K562 (cell line): Measurements from ENCODE around the gene CD79A. TPM values are rescaled to one million over a fixed set of nuclear protein-coding genes. Genes with fewer than 3 reads are reported as not detected.

Experiments
- CREB1 ChIP-seq, 2 experiments: sonication (generic) in 1 of 2; formaldehyde crosslinking in 1 of 2; IDR thresholded peaks; 2 replicates each; pipeline versions ENCODE4 v1.6.1 to v1.8.0; 2012 to 2022; ENCODE audit warnings: inconsistent platforms in 1 of 2, mild to moderate bottlenecking in 1 of 2, missing genetic modification reagents in 1 of 2, moderate library complexity in 1 of 2
- GATAD2B ChIP-seq: fragments of 450-650 bp; IDR thresholded peaks from 2 replicates; pipeline ENCODE4 v1.6.1; 2017; ENCODE audit warnings: mild to moderate bottlenecking, borderline replicate concordance
- MECOM ChIP-seq: fragments of 250-450 bp; sonication (Bioruptor Pico); IDR thresholded peaks from 2 replicates; pipeline ENCODE4 v1.8.0; 2022; ENCODE audit warnings: inconsistent platforms
- RAD51 ChIP-seq: fragments of 450-650 bp; IDR thresholded peaks from 2 replicates; pipeline ENCODE4 v1.7.1; 2016; ENCODE audit warnings: low read depth, mild to moderate bottlenecking, borderline replicate concordance
- TAL1 ChIP-seq: fragments of 450-650 bp; IDR thresholded peaks from 2 replicates; pipeline ENCODE4 v1.6.1; 2016; ENCODE audit warnings: mild to moderate bottlenecking
- TCFL5 ChIP-seq: fragments of 250-450 bp; sonication (Bioruptor Pico); conservative IDR thresholded peaks from 2 replicates; pipeline ENCODE4 v1.6.1; 2021; ENCODE audit warnings: mild to moderate bottlenecking, moderate library complexity, matching md5 sums
- TRIM25 ChIP-seq: fragments of 450-650 bp; IDR thresholded peaks from 2 replicates; pipeline ENCODE4 v1.7.0; 2016; ENCODE audit warnings: borderline replicate concordance
- ZEB2 ChIP-seq: fragments of 450-650 bp; IDR thresholded peaks from 2 replicates; pipeline ENCODE4 v1.6.1; 2016
- ZNF639 ChIP-seq, 2 experiments: fragments of 200-800 bp in 1 of 2; sonication (Bioruptor generic) in 1 of 2; sonication (generic) in 1 of 2; formaldehyde crosslinking in 1 of 2; IDR thresholded peaks in 1 of 2; conservative IDR thresholded peaks in 1 of 2; 2 replicates each; pipeline versions ENCODE4 v1.5.0 to v1.6.1; 2016 to 2020; ENCODE audit warnings: missing compliant biosample characterization in 1 of 2, missing genetic modification characterization in 1 of 2, missing genetic modification reagents in 1 of 2
- polyA plus RNA-seq, 8 experiments: library from polyadenylated mRNA; depleted of rRNA in 4 of 8; stranded (reverse) in 5 of 8; unstranded in 3 of 8; fragments of >200 nt; fragmentation: Nextera tagmentation in 2 of 8; fragmentation: Illumina TruSeq in 1 of 8; extraction: Ambion mirVana in 2 of 8; extraction: Trizol in 1 of 8; gene quantifications; 2 replicates each; pipeline versions ENCODE4 v1.2.1 to v1.2.3, GENCODE V29; 2011 to 2014; ENCODE audit warnings: inconsistent platforms in 1 of 8, missing spikeins in 1 of 8
- total RNA-seq, 7 experiments: library from RNA; depleted of rRNA in 6 of 7; stranded (reverse); fragments of >200 nt in 6 of 7; fragmentation: Illumina TruSeq in 2 of 7; extraction: Trizol in 2 of 7; gene quantifications; 2 replicates each; pipeline versions ENCODE4 v1.2.1 to v1.2.3, GENCODE V29; 2011 to 2021; ENCODE audit warnings: low replicate concordance in 1 of 7
- TF ChIP-seq, protein P1 (sequence below): fragments of 250-450 bp; sonication (Bioruptor Pico); IDR thresholded peaks from 2 replicates; pipeline ENCODE4 v1.4.0; 2020; ENCODE audit warnings: mild to moderate bottlenecking, moderate library complexity, borderline replicate concordance
- TF ChIP-seq, protein P2 (sequence below): fragments of 250-450 bp; sonication (Bioruptor Pico); IDR thresholded peaks from 2 replicates; pipeline ENCODE4 v1.8.0; 2022; ENCODE audit warnings: moderate library complexity, mild to moderate bottlenecking, inconsistent platforms
- TF ChIP-seq, protein P3 (sequence below): sonication (generic); formaldehyde crosslinking; IDR thresholded peaks from 2 replicates; pipeline ENCODE4 v1.8.0; 2022; ENCODE audit warnings: missing genetic modification reagents, mild to moderate bottlenecking, borderline replicate concordance
- TF ChIP-seq, protein P4 (sequence below): fragments of 150-350 bp; IDR thresholded peaks from 2 replicates; pipeline ENCODE4 v1.6.1; 2014; ENCODE audit warnings: low read depth, mild to moderate bottlenecking, low read length, borderline replicate concordance

CD79A gene
- total and polyA plus RNA-seq, 9 of the 15 experiments (the other 6 are each of a cell fraction or from before 2014, with no cell fraction given): 0.04 to 0.72 (median 0.17) TPM; not detected in 3

GRCh38 chr19:41883463-41883820 is 6.4 kb downstream of the CD79A start (continued):
- TF ChIP-seq, protein P1, sequence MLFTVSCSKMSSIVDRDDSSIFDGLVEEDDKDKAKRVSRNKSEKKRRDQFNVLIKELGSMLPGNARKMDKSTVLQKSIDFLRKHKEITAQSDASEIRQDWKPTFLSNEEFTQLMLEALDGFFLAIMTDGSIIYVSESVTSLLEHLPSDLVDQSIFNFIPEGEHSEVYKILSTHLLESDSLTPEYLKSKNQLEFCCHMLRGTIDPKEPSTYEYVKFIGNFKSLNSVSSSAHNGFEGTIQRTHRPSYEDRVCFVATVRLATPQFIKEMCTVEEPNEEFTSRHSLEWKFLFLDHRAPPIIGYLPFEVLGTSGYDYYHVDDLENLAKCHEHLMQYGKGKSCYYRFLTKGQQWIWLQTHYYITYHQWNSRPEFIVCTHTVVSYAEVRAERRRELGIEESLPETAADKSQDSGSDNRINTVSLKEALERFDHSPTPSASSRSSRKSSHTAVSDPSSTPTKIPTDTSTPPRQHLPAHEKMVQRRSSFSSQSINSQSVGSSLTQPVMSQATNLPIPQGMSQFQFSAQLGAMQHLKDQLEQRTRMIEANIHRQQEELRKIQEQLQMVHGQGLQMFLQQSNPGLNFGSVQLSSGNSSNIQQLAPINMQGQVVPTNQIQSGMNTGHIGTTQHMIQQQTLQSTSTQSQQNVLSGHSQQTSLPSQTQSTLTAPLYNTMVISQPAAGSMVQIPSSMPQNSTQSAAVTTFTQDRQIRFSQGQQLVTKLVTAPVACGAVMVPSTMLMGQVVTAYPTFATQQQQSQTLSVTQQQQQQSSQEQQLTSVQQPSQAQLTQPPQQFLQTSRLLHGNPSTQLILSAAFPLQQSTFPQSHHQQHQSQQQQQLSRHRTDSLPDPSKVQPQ: no peak
- TF ChIP-seq, protein P2, sequence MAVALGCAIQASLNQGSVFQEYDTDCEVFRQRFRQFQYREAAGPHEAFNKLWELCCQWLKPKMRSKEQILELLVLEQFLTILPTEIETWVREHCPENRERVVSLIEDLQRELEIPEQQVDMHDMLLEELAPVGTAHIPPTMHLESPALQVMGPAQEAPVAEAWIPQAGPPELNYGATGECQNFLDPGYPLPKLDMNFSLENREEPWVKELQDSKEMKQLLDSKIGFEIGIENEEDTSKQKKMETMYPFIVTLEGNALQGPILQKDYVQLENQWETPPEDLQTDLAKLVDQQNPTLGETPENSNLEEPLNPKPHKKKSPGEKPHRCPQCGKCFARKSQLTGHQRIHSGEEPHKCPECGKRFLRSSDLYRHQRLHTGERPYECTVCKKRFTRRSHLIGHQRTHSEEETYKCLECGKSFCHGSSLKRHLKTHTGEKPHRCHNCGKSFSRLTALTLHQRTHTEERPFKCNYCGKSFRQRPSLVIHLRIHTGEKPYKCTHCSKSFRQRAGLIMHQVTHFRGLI (CRISPR knock-in tag): no peak
- TF ChIP-seq TAL1: no peak
- TF ChIP-seq, protein P3, sequence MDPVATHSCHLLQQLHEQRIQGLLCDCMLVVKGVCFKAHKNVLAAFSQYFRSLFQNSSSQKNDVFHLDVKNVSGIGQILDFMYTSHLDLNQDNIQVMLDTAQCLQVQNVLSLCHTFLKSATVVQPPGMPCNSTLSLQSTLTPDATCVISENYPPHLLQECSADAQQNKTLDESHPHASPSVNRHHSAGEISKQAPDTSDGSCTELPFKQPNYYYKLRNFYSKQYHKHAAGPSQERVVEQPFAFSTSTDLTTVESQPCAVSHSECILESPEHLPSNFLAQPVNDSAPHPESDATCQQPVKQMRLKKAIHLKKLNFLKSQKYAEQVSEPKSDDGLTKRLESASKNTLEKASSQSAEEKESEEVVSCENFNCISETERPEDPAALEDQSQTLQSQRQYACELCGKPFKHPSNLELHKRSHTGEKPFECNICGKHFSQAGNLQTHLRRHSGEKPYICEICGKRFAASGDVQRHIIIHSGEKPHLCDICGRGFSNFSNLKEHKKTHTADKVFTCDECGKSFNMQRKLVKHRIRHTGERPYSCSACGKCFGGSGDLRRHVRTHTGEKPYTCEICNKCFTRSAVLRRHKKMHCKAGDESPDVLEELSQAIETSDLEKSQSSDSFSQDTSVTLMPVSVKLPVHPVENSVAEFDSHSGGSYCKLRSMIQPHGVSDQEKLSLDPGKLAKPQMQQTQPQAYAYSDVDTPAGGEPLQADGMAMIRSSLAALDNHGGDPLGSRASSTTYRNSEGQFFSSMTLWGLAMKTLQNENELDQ (CRISPR knock-in tag): no peak
- no peak for TF ChIP-seq ZNF639 (CRISPR knock-in tag; conservative IDR thresholded peaks at IDR 0.05 in 1 of 2, IDR thresholded peaks at IDR 0.05 in 1 of 2)
- TF ChIP-seq ZEB2: no peak
- TF ChIP-seq TCFL5 (CRISPR knock-in tag): no peak
- TF ChIP-seq, protein P4, sequence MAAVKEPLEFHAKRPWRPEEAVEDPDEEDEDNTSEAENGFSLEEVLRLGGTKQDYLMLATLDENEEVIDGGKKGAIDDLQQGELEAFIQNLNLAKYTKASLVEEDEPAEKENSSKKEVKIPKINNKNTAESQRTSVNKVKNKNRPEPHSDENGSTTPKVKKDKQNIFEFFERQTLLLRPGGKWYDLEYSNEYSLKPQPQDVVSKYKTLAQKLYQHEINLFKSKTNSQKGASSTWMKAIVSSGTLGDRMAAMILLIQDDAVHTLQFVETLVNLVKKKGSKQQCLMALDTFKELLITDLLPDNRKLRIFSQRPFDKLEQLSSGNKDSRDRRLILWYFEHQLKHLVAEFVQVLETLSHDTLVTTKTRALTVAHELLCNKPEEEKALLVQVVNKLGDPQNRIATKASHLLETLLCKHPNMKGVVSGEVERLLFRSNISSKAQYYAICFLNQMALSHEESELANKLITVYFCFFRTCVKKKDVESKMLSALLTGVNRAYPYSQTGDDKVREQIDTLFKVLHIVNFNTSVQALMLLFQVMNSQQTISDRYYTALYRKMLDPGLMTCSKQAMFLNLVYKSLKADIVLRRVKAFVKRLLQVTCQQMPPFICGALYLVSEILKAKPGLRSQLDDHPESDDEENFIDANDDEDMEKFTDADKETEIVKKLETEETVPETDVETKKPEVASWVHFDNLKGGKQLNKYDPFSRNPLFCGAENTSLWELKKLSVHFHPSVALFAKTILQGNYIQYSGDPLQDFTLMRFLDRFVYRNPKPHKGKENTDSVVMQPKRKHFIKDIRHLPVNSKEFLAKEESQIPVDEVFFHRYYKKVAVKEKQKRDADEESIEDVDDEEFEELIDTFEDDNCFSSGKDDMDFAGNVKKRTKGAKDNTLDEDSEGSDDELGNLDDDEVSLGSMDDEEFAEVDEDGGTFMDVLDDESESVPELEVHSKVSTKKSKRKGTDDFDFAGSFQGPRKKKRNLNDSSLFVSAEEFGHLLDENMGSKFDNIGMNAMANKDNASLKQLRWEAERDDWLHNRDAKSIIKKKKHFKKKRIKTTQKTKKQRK: no peak
- no peak for TF ChIP-seq CREB1 (IDR thresholded peaks at IDR 0.05)
- no peak for TF ChIP-seq CREB1 (CRISPR knock-in tag; IDR thresholded peaks at IDR 0.05)
- no peak for TF ChIP-seq GATAD2B
- no peak for TF ChIP-seq MECOM
- TF ChIP-seq TRIM25: no peak
- TF ChIP-seq RAD51: no peak
